ENCODE measurements around the gene PDE10A.

Gene PDE10A

GRCh38 chr6:165698868-165699267 is 35.8 kb upstream of the PDE10A start:
- H3K4me3 ChIP-seq, result no peak overlapping the region
- TF ChIP-seq Cebpa-rat (IDR thresholded peaks at IDR 0.05), result no peak
- no peak overlapping the region for H3K4me2 ChIP-seq
- H3K4me1 ChIP-seq, result no peaks in the 10 kb centered on the region
- H3K9me3 ChIP-seq (replicated peaks in 1 of 11), result peaks cover 0 to 20% (median 11%) of the 10 kb centered on the region in 11 experiments; a peak in 15 of 22 replicates
- H3K9ac ChIP-seq, result no peak overlapping the region
- H3K27me3 ChIP-seq, result no peaks in the 10 kb centered on the region
- no peaks in the 10 kb centered on the region for H3K36me3 ChIP-seq
- no peak overlapping the region for H3K27ac ChIP-seq
- no peaks in the 10 kb centered on the region for H4K20me1 ChIP-seq

GRCh38 chr6:165697171-165697570 is 34.1 kb upstream of the PDE10A start:
- Histone ChIP-seq H3K4me1 (no peaks in the 10 kb centered on the region), H4K20me1 (no peaks in the 10 kb centered on the region), H3K9me3 (replicated peaks in 1 of 11) (peaks cover 0 to 20% (median 11%) of the 10 kb centered on the region in 11 experiments; a peak in 15 of 22 replicates), H3K36me3 (no peaks in the 10 kb centered on the region), H3K27ac (no peak overlapping the region), H3K4me2 (no peak overlapping the region), H3K4me3 (no peak overlapping the region), H3K27me3 (no peaks in the 10 kb centered on the region), H3K9ac (no peak overlapping the region)
- no peak for TF ChIP-seq Cebpa-rat (IDR thresholded peaks at IDR 0.05)

GRCh38 chr6:165695722-165696515 is 32.9 kb upstream of the PDE10A start:
- H3K4me1 ChIP-seq, result no peaks in the 10 kb centered on the region
- H3K27ac ChIP-seq, result no peak overlapping the region
- no peak for TF ChIP-seq Cebpa-rat (IDR thresholded peaks at IDR 0.05)

GRCh38 chr6:165694296-165694695 is 31.3 kb upstream of the PDE10A start:
- H3K4me2 ChIP-seq, result no peak overlapping the region
- H3K4me3 ChIP-seq, result no peak overlapping the region
- H3K9me3 ChIP-seq (replicated peaks in 1 of 11), result peaks cover 3 to 19% (median 10%) of the 10 kb centered on the region in 11 experiments; a peak in 17 of 22 replicates
- no peak for TF ChIP-seq Cebpa-rat (IDR thresholded peaks at IDR 0.05)
- no peak overlapping the region for H3K27ac ChIP-seq
- no peaks in the 10 kb centered on the region for H3K36me3 ChIP-seq
- no peaks in the 10 kb centered on the region for H4K20me1 ChIP-seq
- no peaks in the 10 kb centered on the region for H3K27me3 ChIP-seq
- H3K9ac ChIP-seq, result no peak overlapping the region
- peaks cover 0 to under 1% (median 0%) of the 10 kb centered on the region in 10 experiments; a peak in 2 of 20 replicates for H3K4me1 ChIP-seq

More at GRCh38 chr6:165695722-165696515, 32.9 kb upstream of the PDE10A start:
- peaks cover 0 to 20% (median 11%) of the 10 kb centered on the region in 11 experiments; a peak in 15 of 22 replicates for H3K9me3 ChIP-seq (replicated peaks in 1 of 11)
- no peaks in the 10 kb centered on the region for H3K27me3 ChIP-seq
- H3K36me3 ChIP-seq, result no peaks in the 10 kb centered on the region
- H3K9ac ChIP-seq, result no peak overlapping the region
- H3K4me3 ChIP-seq, result no peak overlapping the region
- H4K20me1 ChIP-seq, result no peaks in the 10 kb centered on the region
- H3K4me2 ChIP-seq, result no peak overlapping the region

GRCh38 chr6:165692106-165692653 is 29.1 kb upstream of the PDE10A start:
- peaks cover 0 to 5% (median 0%) of the 10 kb centered on the region in 10 experiments; a peak in 2 of 20 replicates for H3K4me1 ChIP-seq
- H3K4me2 ChIP-seq, result no peak overlapping the region
- no peaks in the 10 kb centered on the region for H3K36me3 ChIP-seq
- H3K27ac ChIP-seq, result no peak overlapping the region
- TF ChIP-seq Cebpa-rat (IDR thresholded peaks at IDR 0.05), result no peak
- no peaks in the 10 kb centered on the region for H4K20me1 ChIP-seq
- no peak overlapping the region for H3K4me3 ChIP-seq
- H3K9ac ChIP-seq, result no peak overlapping the region
- no peaks in the 10 kb centered on the region for H3K27me3 ChIP-seq
- peaks cover 0 to 5% (median 0%) of the 10 kb centered on the region in 11 experiments; a peak in 2 of 22 replicates for H3K9me3 ChIP-seq (replicated peaks in 1 of 11)

- Histone ChIP-seq H3K4me1 (peaks cover 0 to 9% (median 0%) of the 10 kb centered on the region in 10 experiments; a peak in 3 of 20 replicates), H3K27ac (no peak overlapping the region), H4K20me1 (no peaks in the 10 kb centered on the region), H3K4me2 (no peak overlapping the region), H3K4me3 (no peak overlapping the region), H3K9me3 (replicated peaks in 1 of 11) (peaks cover 0 to 5% (median 0%) of the 10 kb centered on the region in 11 experiments; a peak in 2 of 22 replicates), H3K9ac (no peak overlapping the region), H3K36me3 (no peaks in the 10 kb centered on the region), H3K27me3 (no peaks in the 10 kb centered on the region)
- TF ChIP-seq Cebpa-rat (IDR thresholded peaks at IDR 0.05), result no peak
Measured at GRCh38 chr6:165689699-165690098, 26.7 kb upstream of the PDE10A start.

- H3K9me3 ChIP-seq (replicated peaks in 1 of 11), result peaks cover 0 to 5% (median 0%) of the 10 kb centered on the region in 11 experiments; a peak in 2 of 22 replicates
- no peak for TF ChIP-seq Cebpa-rat (IDR thresholded peaks at IDR 0.05)
- no peaks in the 10 kb centered on the region for H4K20me1 ChIP-seq
- no peak overlapping the region for H3K4me3 ChIP-seq
- no peak overlapping the region for H3K9ac ChIP-seq
- no peaks in the 10 kb centered on the region for H3K36me3 ChIP-seq
- no peak overlapping the region for H3K27ac ChIP-seq
- H3K4me1 ChIP-seq, result peaks cover 0 to 9% (median 2%) of the 10 kb centered on the region in 10 experiments; a peak in 10 of 20 replicates
- H3K27me3 ChIP-seq, result no peaks in the 10 kb centered on the region
- H3K4me2 ChIP-seq, result peak overlapping the region in 2 of 11 experiments; percentile 12 to 36; a peak in 2 of 22 replicates
Measured at GRCh38 chr6:165686596-165687365, 23.7 kb upstream of the PDE10A start.

- no peak overlapping the region for H3K4me2 ChIP-seq
- no peaks in the 10 kb centered on the region for H3K36me3 ChIP-seq
- no peak for TF ChIP-seq Cebpa-rat (IDR thresholded peaks at IDR 0.05)
- peaks cover 0 to 4% (median 0%) of the 10 kb centered on the region in 11 experiments; a peak in 2 of 22 replicates for H3K9me3 ChIP-seq (replicated peaks in 1 of 11)
- H3K27me3 ChIP-seq, result no peaks in the 10 kb centered on the region
- peaks cover 0 to 22% (median 13%) of the 10 kb centered on the region in 10 experiments; a peak in 12 of 20 replicates for H3K4me1 ChIP-seq
- H3K9ac ChIP-seq, result no peak overlapping the region
- H4K20me1 ChIP-seq, result no peaks in the 10 kb centered on the region
- H3K4me3 ChIP-seq, result no peak overlapping the region
- H3K27ac ChIP-seq, result no peak overlapping the region
Measured at GRCh38 chr6:165685302-165685701, 22.3 kb upstream of the PDE10A start.

- H3K9me3 ChIP-seq (replicated peaks in 1 of 11), result peaks cover 0 to 1% (median 0%) of the 10 kb centered on the region in 11 experiments; a peak in 1 of 22 replicates
- no peaks in the 10 kb centered on the region for H3K27me3 ChIP-seq
- no peak overlapping the region for H3K4me3 ChIP-seq
- H3K27ac ChIP-seq, result no peak overlapping the region
- no peaks in the 10 kb centered on the region for H3K36me3 ChIP-seq
- H3K9ac ChIP-seq, result no peak overlapping the region
- TF ChIP-seq Cebpa-rat (IDR thresholded peaks at IDR 0.05), result no peak
- H3K4me2 ChIP-seq, result no peak overlapping the region
- peaks cover 0 to 22% (median 13%) of the 10 kb centered on the region in 10 experiments; a peak in 12 of 20 replicates for H3K4me1 ChIP-seq
- H4K20me1 ChIP-seq, result no peaks in the 10 kb centered on the region
Measured at GRCh38 chr6:165684333-165684732, 21.3 kb upstream of the PDE10A start.
